HL-60 (cell line): ENCODE measurements around the gene CBARP.

Experiments
- DNase-seq, 2 experiments: peaks; one replicate each; pipeline ENCODE4 v3.0.0-alpha.2; 2010 to 2020; ENCODE audit warnings: low read depth in 1 of 2, low spot score in 1 of 2
- H3K27ac ChIP-seq: fragments of 250-450 bp; sonication (Bioruptor Pico); replicated peaks from 2 replicates; pipeline ENCODE4 v1.5.1; 2020; ENCODE audit warnings: mild to moderate bottlenecking, moderate library complexity
- H3K27me3 ChIP-seq: fragments of 250-450 bp; sonication (Bioruptor Pico); 2 replicates; pipeline ENCODE4 v1.5.1; 2021; ENCODE audit warnings: mild to moderate bottlenecking, moderate library complexity; ENCODE audit not compliant: insufficient read depth, poor library complexity, severe bottlenecking
- H3K4me3 ChIP-seq: replicated peaks from 2 replicates; pipeline ENCODE4 v1.5.1; 2011; ENCODE audit warnings: mild to moderate bottlenecking, control low read depth, low read length; ENCODE audit not compliant: insufficient read depth
- CTCF ChIP-seq: IDR thresholded peaks from one replicate; pipeline ENCODE4 v1.5.1; 2011; ENCODE audit warnings: low read length, control low read depth, inconsistent platforms; ENCODE audit not compliant: insufficient read depth
- GABPA ChIP-seq: IDR thresholded peaks from 2 replicates; pipeline ENCODE4 v1.6.1; 2012; ENCODE audit warnings: low read depth
- POLR2AphosphoS5 ChIP-seq: IDR thresholded peaks from 2 replicates; pipeline ENCODE4 v1.6.1; 2012; ENCODE audit warnings: low read depth
- REST ChIP-seq: IDR thresholded peaks from 2 replicates; pipeline ENCODE4 v1.6.1; 2012; ENCODE audit warnings: low read depth; ENCODE audit not compliant: insufficient replicate concordance
- SPI1 ChIP-seq: IDR thresholded peaks from 2 replicates; pipeline ENCODE4 v1.6.1; 2012; ENCODE audit warnings: low read depth, mild to moderate bottlenecking, borderline replicate concordance

The CBARP gene

GRCh38 chr19:1227304-1228054 is 10.3 kb downstream of the CBARP start:
- TF ChIP-seq REST: no peak
- no peak for TF ChIP-seq POLR2AphosphoS5
- TF ChIP-seq CTCF: no peak
- no peak for TF ChIP-seq GABPA
- TF ChIP-seq SPI1: no peak
- Histone ChIP-seq H3K4me3 (no peak overlapping the region), H3K27me3 (no peaks in the 10 kb centered on the region), H3K27ac (no peak overlapping the region)
- DNase-seq: no peak

DNA sequence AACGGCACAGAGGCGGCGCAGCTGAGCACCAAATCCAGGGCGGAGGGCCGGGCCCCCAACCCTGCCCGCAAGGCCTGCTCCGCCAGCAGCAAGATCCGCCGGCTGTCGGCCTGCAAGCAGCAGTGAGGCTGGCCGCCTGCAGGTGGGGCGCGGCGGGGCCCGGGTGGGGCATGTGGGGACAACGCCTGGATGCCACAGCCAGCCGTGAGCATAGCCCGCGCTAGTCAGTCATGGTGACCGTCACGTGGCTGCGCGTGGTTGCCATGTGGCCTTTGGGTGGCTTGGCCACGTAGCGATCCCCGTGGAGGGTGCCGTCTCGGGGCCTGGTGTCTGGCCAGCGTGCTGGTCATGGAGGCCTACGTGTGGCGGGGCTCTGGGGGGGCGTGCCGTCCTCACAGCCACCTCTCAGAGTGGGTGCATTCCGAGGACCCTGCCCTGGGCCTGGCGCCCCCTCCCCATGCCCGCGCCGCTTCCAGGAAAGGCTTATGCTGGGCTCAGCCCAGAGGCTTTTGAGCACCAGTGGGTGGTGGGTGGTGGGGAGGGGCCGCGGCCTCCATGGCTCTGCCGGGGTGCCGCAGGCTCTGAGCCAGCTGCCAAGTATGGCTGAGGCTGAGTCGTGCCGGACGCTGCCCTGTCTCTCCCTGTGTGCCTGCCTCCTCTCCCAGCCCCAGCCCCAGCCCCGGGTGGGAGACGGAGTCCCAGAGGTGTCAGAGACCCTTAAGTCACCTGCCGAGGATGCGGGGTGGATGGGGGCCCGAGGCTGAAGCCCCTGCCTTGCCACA is 11.1 kb downstream of the CBARP start:
- TF ChIP-seq SPI1: no peak
- no peak for TF ChIP-seq POLR2AphosphoS5
- no peak for TF ChIP-seq GABPA
- no peak for TF ChIP-seq REST
- no peak for TF ChIP-seq CTCF
- Histone ChIP-seq H3K27ac (no peak overlapping the region), H3K4me3 (no peak overlapping the region), H3K27me3 (no peaks in the 10 kb centered on the region)
- no peak for DNase-seq

GRCh38 chr19:1226227-1226518 is 11.6 kb downstream of the CBARP start:
- TF ChIP-seq SPI1 (no peak), POLR2AphosphoS5 (no peak), CTCF (no peak), GABPA (no peak), REST (no peak)
- no peak overlapping the region for H3K27ac ChIP-seq
- no peak for DNase-seq

More at GRCh38 chr19:1226227-1226518, 11.6 kb downstream of the CBARP start:
- H3K27me3 ChIP-seq: no peaks in the 10 kb centered on the region
- no peak overlapping the region for H3K4me3 ChIP-seq
